SK-N-SH treated with all-trans-retinoic acid at 6 μM for 48 hours (cell line): Measurements from ENCODE around the gene DENND5A.
"Not testable (repeated sequence)": the region's sequence is repeated elsewhere in the genome, so short reads cannot be mapped to it uniquely, and the experiment has no call there.

Experiments
- ATAC-seq: fragments of 200-7000 bp; cut with Tn5 transposase; 3 replicates; pipeline ENCODE4 v1.9.1; 2020; ENCODE audit warnings: mild to moderate bottlenecking, moderate library complexity
- ARNTL ChIP-seq: fragments of 450-650 bp; formaldehyde crosslinking; IDR thresholded peaks from 2 replicates; pipeline ENCODE4 v1.5.0; 2020; ENCODE audit warnings: low read depth, mild to moderate bottlenecking, moderate library complexity, borderline replicate concordance
- BACH2 ChIP-seq: fragments of 250-450 bp; sonication (Bioruptor Pico); IDR thresholded peaks from 2 replicates; pipeline ENCODE4 v1.9.0; 2021; ENCODE audit warnings: mild to moderate bottlenecking, borderline replicate concordance
- CSDC2 ChIP-seq: fragments of 250-450 bp; sonication (Bioruptor Pico); IDR thresholded peaks from 2 replicates; pipeline ENCODE4 v1.5.0; 2020; ENCODE audit warnings: mild to moderate bottlenecking, moderate library complexity
- ESRRG ChIP-seq: fragments of 250-450 bp; sonication (Bioruptor Pico); IDR thresholded peaks from 2 replicates; pipeline ENCODE4 v1.6.1; 2021; ENCODE audit warnings: mild to moderate bottlenecking
- GLIS3 ChIP-seq: fragments of 250-450 bp; sonication (Bioruptor Pico); IDR thresholded peaks from 2 replicates; pipeline ENCODE4 v1.5.0; 2020; ENCODE audit warnings: mild to moderate bottlenecking, moderate library complexity
- ISL1 ChIP-seq: fragments of 250-450 bp; sonication (Bioruptor Pico); IDR thresholded peaks from 2 replicates; pipeline ENCODE4 v2.1.2; 2022; ENCODE audit warnings: mild to moderate bottlenecking, moderate library complexity
- OSR1 ChIP-seq: fragments of 250-450 bp; sonication (Bioruptor Pico); IDR thresholded peaks from 2 replicates; pipeline ENCODE4 v1.8.0; 2022; ENCODE audit warnings: moderate library complexity, mild to moderate bottlenecking, inconsistent platforms
- PPARA ChIP-seq: fragments of 250-450 bp; sonication (Bioruptor Pico); IDR thresholded peaks from 2 replicates; pipeline ENCODE4 v1.5.0; 2020; ENCODE audit warnings: mild to moderate bottlenecking, borderline replicate concordance
- RARB ChIP-seq: fragments of 250-450 bp; sonication (Bioruptor Pico); IDR thresholded peaks from 2 replicates; pipeline ENCODE4 v1.8.0; 2021; ENCODE audit warnings: mild to moderate bottlenecking, moderate library complexity
- TCF4 ChIP-seq: fragments of 250-450 bp; sonication (Bioruptor Pico); IDR thresholded peaks from 2 replicates; pipeline ENCODE4 v1.8.0; 2021; ENCODE audit warnings: mild to moderate bottlenecking, moderate library complexity, borderline replicate concordance
- TOX ChIP-seq: fragments of 250-450 bp; sonication (Bioruptor Pico); IDR thresholded peaks from 2 replicates; pipeline ENCODE4 v1.8.0; 2021; ENCODE audit warnings: mild to moderate bottlenecking, moderate library complexity, borderline replicate concordance
- ZC3H10 ChIP-seq: fragments of 250-450 bp; sonication (Bioruptor Pico); IDR thresholded peaks from 2 replicates; pipeline ENCODE4 v1.5.1; 2021; ENCODE audit warnings: mild to moderate bottlenecking, moderate library complexity
- ZFP3 ChIP-seq: fragments of 250-450 bp; sonication (Bioruptor Pico); IDR thresholded peaks from 2 replicates; pipeline ENCODE4 v1.5.0; 2020; ENCODE audit warnings: mild to moderate bottlenecking, moderate library complexity
- ZFP30 ChIP-seq: fragments of 450-650 bp; formaldehyde crosslinking; IDR thresholded peaks from 2 replicates; pipeline ENCODE4 v1.5.0; 2022; ENCODE audit warnings: mild to moderate bottlenecking, moderate library complexity
- ZNF565 ChIP-seq: fragments of 450-650 bp; formaldehyde crosslinking; conservative IDR thresholded peaks from 2 replicates; pipeline ENCODE4 v1.5.0; 2020; ENCODE audit warnings: low read depth, mild to moderate bottlenecking, moderate library complexity
- ZNF70 ChIP-seq: fragments of 450-650 bp; formaldehyde crosslinking; IDR thresholded peaks from 2 replicates; pipeline ENCODE4 v1.5.0; 2020; ENCODE audit warnings: mild to moderate bottlenecking, moderate library complexity
- ZNF8 ChIP-seq: fragments of 450-650 bp; formaldehyde crosslinking; IDR thresholded peaks from 2 replicates; pipeline ENCODE4 v1.5.0; 2020; ENCODE audit warnings: mild to moderate bottlenecking, moderate library complexity
- TF ChIP-seq, protein P1 (sequence below): fragments of 250-450 bp; sonication (Bioruptor Pico); IDR thresholded peaks from 2 replicates; pipeline ENCODE4 v1.8.0; 2020; ENCODE audit warnings: mild to moderate bottlenecking, moderate library complexity, borderline replicate concordance
- TF ChIP-seq, protein P2 (sequence below): fragments of 250-450 bp; sonication (Bioruptor Pico); IDR thresholded peaks from 2 replicates; pipeline ENCODE4 v1.5.1; 2021; ENCODE audit warnings: mild to moderate bottlenecking, moderate library complexity
- TF ChIP-seq, protein P3 (sequence below): fragments of 250-450 bp; sonication (Bioruptor Pico); IDR thresholded peaks from 2 replicates; pipeline ENCODE4 v1.5.0; 2020; ENCODE audit warnings: mild to moderate bottlenecking, moderate library complexity

The DENND5A gene

DNA sequence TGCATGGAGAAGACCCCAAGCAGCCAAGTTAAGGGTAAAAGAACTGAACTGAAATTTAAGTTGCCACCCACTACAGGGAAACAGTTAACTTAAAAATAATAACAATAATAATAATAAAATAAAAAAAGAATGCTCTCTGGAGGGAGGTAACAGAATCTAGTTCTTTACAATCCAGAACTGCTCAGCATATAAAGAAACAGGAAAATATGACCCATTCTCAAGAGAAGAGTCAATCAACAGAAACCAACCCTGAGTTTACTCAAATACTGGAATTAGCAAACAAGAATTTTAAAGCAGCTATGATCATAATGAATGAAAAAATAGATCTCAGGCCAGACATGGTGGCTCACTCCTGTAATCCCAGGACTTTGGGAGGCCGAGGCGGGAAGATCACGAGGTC, 53.8 kb downstream of the DENND5A start:
- TF ChIP-seq, protein P1, sequence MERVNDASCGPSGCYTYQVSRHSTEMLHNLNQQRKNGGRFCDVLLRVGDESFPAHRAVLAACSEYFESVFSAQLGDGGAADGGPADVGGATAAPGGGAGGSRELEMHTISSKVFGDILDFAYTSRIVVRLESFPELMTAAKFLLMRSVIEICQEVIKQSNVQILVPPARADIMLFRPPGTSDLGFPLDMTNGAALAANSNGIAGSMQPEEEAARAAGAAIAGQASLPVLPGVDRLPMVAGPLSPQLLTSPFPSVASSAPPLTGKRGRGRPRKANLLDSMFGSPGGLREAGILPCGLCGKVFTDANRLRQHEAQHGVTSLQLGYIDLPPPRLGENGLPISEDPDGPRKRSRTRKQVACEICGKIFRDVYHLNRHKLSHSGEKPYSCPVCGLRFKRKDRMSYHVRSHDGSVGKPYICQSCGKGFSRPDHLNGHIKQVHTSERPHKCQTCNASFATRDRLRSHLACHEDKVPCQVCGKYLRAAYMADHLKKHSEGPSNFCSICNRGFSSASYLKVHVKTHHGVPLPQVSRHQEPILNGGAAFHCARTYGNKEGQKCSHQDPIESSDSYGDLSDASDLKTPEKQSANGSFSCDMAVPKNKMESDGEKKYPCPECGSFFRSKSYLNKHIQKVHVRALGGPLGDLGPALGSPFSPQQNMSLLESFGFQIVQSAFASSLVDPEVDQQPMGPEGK: no peak
- TF ChIP-seq GLIS3 (CRISPR knock-in tag): no peak
- TF ChIP-seq PPARA (CRISPR knock-in tag): no peak
- no peak for TF ChIP-seq ZNF8 (CRISPR knock-in tag)
- TF ChIP-seq, protein P2, sequence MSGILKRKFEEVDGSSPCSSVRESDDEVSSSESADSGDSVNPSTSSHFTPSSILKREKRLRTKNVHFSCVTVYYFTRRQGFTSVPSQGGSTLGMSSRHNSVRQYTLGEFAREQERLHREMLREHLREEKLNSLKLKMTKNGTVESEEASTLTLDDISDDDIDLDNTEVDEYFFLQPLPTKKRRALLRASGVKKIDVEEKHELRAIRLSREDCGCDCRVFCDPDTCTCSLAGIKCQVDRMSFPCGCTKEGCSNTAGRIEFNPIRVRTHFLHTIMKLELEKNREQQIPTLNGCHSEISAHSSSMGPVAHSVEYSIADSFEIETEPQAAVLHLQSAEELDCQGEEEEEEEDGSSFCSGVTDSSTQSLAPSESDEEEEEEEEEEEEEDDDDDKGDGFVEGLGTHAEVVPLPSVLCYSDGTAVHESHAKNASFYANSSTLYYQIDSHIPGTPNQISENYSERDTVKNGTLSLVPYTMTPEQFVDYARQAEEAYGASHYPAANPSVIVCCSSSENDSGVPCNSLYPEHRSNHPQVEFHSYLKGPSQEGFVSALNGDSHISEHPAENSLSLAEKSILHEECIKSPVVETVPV: no peak
- TF ChIP-seq ARNTL (CRISPR knock-in tag): no peak
- TF ChIP-seq ZFP3 (CRISPR knock-in tag): no peak
- TF ChIP-seq TCF4 (CRISPR knock-in tag): no peak
- no peak for TF ChIP-seq CSDC2 (CRISPR knock-in tag)
- no peak for TF ChIP-seq BACH2 (CRISPR knock-in tag)
- no peak for ATAC-seq

DNA sequence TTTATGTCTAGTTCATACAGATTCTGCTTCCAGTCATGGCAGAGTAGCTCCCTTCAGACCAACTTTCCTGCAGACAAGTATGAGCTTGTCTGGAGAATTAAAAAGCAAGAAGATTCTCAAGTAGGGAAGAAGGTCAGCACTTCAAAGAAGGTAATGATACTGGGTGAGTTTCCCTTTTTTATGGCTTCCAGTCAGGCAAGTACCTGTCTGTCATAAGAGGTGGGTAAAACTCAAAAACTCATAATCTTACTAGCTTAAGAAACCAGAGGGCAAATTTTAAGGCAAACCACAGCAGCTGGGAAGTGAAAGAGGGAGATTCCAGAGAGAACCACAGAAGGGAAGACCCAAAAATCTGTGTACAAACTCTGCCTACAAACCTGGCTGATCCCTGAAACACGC, 54.2 kb downstream of the DENND5A start:
- no peak for ATAC-seq
- TF ChIP-seq, protein P3, sequence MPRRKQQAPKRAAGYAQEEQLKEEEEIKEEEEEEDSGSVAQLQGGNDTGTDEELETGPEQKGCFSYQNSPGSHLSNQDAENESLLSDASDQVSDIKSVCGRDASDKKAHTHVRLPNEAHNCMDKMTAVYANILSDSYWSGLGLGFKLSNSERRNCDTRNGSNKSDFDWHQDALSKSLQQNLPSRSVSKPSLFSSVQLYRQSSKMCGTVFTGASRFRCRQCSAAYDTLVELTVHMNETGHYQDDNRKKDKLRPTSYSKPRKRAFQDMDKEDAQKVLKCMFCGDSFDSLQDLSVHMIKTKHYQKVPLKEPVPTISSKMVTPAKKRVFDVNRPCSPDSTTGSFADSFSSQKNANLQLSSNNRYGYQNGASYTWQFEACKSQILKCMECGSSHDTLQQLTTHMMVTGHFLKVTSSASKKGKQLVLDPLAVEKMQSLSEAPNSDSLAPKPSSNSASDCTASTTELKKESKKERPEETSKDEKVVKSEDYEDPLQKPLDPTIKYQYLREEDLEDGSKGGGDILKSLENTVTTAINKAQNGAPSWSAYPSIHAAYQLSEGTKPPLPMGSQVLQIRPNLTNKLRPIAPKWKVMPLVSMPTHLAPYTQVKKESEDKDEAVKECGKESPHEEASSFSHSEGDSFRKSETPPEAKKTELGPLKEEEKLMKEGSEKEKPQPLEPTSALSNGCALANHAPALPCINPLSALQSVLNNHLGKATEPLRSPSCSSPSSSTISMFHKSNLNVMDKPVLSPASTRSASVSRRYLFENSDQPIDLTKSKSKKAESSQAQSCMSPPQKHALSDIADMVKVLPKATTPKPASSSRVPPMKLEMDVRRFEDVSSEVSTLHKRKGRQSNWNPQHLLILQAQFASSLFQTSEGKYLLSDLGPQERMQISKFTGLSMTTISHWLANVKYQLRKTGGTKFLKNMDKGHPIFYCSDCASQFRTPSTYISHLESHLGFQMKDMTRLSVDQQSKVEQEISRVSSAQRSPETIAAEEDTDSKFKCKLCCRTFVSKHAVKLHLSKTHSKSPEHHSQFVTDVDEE (CRISPR knock-in tag): no peak
- TF ChIP-seq BACH2 (CRISPR knock-in tag): no peak
- no peak for TF ChIP-seq ISL1 (CRISPR knock-in tag)
- no peak for TF ChIP-seq GLIS3 (CRISPR knock-in tag)
- TF ChIP-seq ARNTL (CRISPR knock-in tag): no peak
- TF ChIP-seq ZNF565: no peak
- no peak for TF ChIP-seq RARB (CRISPR knock-in tag)
- TF ChIP-seq TCF4 (CRISPR knock-in tag): no peak
- TF ChIP-seq ZC3H10 (CRISPR knock-in tag): no peak
- no peak for TF ChIP-seq ESRRG (CRISPR knock-in tag)
- no peak for TF ChIP-seq TOX (CRISPR knock-in tag)
- TF ChIP-seq, protein P1: no peak
- TF ChIP-seq OSR1 (CRISPR knock-in tag): no peak
- TF ChIP-seq ZNF70 (CRISPR knock-in tag): no peak
- no peak for TF ChIP-seq ZFP30 (CRISPR knock-in tag)
- no peak for TF ChIP-seq PPARA (CRISPR knock-in tag)

DNA sequence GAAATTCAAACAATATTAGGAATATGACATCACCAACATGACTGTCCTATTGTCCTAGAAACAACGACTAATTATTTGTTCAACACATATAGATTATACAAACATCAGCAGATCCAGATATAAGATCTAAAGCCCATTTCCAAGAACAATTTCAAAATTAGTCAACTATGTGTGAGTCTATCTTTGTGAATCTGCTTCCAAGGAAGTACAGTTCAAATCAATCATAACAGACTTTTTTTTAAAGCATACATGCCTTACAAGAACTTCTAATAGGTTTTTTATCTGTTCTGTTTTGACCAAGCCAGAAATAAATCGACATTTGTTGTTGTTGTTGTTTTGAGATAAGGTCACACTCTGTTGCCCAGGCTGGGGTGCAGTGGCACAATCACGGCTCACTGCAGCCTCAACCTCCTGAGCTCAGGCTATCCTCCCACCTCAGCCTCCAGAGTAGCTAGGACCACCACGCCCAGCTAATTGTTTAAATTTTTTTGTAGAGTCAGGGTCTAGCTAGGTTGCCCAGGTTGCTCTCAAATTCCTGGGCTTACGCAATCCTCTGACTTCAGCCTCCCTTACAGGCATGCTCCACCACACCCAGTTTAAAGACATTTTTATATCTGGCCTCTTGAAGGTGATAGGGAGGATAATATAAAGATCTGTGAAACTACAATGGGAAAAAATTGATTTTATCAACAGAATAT, 54.8 kb downstream of the DENND5A start:
- ATAC-seq: no peak
- TF ChIP-seq GLIS3 (CRISPR knock-in tag): no peak
- no peak for TF ChIP-seq ZNF565
- TF ChIP-seq TOX (CRISPR knock-in tag): no peak

DNA sequence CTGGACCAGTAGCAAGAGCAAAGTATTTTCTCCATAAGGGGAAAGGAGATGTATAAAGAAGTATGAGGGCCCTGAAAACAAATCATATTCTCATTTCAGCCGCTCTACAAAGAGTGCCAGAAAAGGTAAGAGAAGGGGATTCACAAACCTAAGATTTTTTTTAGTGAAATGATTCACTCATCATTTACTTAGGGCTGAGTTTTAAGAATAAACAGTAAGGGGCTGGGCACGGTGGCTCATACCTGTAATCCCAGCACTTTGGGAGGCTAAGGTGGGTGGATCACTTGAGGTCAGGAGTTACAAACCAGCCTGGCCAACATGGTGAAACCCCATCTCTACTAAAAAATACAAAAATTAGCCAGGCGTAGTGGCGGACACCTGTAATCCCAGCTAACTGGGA, 55.5 kb downstream of the DENND5A start:
- ATAC-seq: not testable (repeated sequence)
